Fibroblast of lung (primary cell): ENCODE results near the gene ATP11A. TPM values are rescaled to one million over a fixed set of nuclear protein-coding genes. Genes with fewer than 3 reads are reported as not detected.

Experiments
- DNase-seq, 2 donors: peaks; one replicate each; pipeline versions ENCODE4 v3.0.0 to v3.0.0-alpha.2; 2010; ENCODE audit warnings: low read depth in 2 of 2
- H2AFZ ChIP-seq: 2 replicates; pipeline ENCODE4 v1.5.1; 2012; ENCODE audit warnings: low read length, control low read depth, inconsistent platforms
- H3K27ac ChIP-seq: 2 replicates; pipeline ENCODE4 v1.5.1; 2011; ENCODE audit warnings: low read length, control low read depth; ENCODE audit not compliant: insufficient read depth
- H3K27me3 ChIP-seq: 2 replicates; pipeline ENCODE4 v1.5.1; 2011; ENCODE audit warnings: mild to moderate bottlenecking, low read length; ENCODE audit not compliant: control insufficient read depth, insufficient read depth
- H3K36me3 ChIP-seq: 2 replicates; pipeline ENCODE4 v1.5.1; 2011; ENCODE audit warnings: low read length; ENCODE audit not compliant: control insufficient read depth, insufficient read depth
- H3K4me1 ChIP-seq: 2 replicates; pipeline ENCODE4 v1.5.1; 2011; ENCODE audit warnings: low read length; ENCODE audit not compliant: control insufficient read depth, insufficient read depth; ENCODE audit errors: extremely low read depth
- H3K4me2 ChIP-seq: 2 replicates; pipeline ENCODE4 v1.5.1; 2011; ENCODE audit warnings: low read length, control low read depth; ENCODE audit not compliant: insufficient read depth; ENCODE audit errors: extremely low read depth
- H3K4me3 ChIP-seq, 4 experiments: fragments of 200-600 bp in 1 of 4; sonication (generic) in 1 of 4; replicated peaks in 1 of 4; 2 replicates each; pipeline ENCODE4 v1.5.1; 2011 to 2016; ENCODE audit warnings: low read length in 4 of 4, low read depth in 3 of 4, mild to moderate bottlenecking in 3 of 4, control low read depth in 2 of 4, inconsistent platforms in 1 of 4, mixed read lengths in 1 of 4; ENCODE audit not compliant: insufficient read depth in 1 of 4; ENCODE audit errors: control extremely low read depth in 1 of 4
- H3K79me2 ChIP-seq: 2 replicates; pipeline ENCODE4 v1.5.1; 2012; ENCODE audit warnings: mild to moderate bottlenecking, low read length, inconsistent platforms; ENCODE audit not compliant: control insufficient read depth, insufficient read depth
- H3K9ac ChIP-seq: 2 replicates; pipeline ENCODE4 v1.5.1; 2011; ENCODE audit warnings: mild to moderate bottlenecking, low read length, control low read depth; ENCODE audit not compliant: insufficient read depth
- H3K9me3 ChIP-seq: 2 replicates; pipeline ENCODE4 v1.5.1; 2012; ENCODE audit warnings: low read depth, low read length; ENCODE audit not compliant: control insufficient read depth, insufficient read depth
- H4K20me1 ChIP-seq: 2 replicates; pipeline ENCODE4 v1.5.1; 2011; ENCODE audit warnings: low read length; ENCODE audit not compliant: control insufficient read depth, insufficient read depth; ENCODE audit errors: extremely low read depth
- EZH2 ChIP-seq: IDR thresholded peaks from 2 replicates; pipeline ENCODE4 v1.5.1; 2012; ENCODE audit warnings: low read length, control low read depth, mild to moderate bottlenecking; ENCODE audit errors: missing control alignments
- polyA plus RNA-seq, 2 donors: library from polyadenylated mRNA; depleted of rRNA in 1 of 2; stranded (reverse) in 1 of 2; unstranded in 1 of 2; fragments of >200 nt; gene quantifications; 2 replicates each; pipeline ENCODE4 v1.2.1, GENCODE V29; 2011 to 2012; ENCODE audit warnings: missing spikeins in 1 of 2
- total RNA-seq: library from RNA; depleted of rRNA; stranded (reverse); fragments of >200 nt; gene quantifications from 2 replicates; pipeline ENCODE4 v1.2.1, GENCODE V29; 2014
- TF ChIP-seq, protein P1 (sequence below), 2 donors: IDR thresholded peaks in 1 of 2; conservative IDR thresholded peaks in 1 of 2; 1 replicate in 1 of 2; 2 replicates in 1 of 2; pipeline ENCODE4 v1.5.1; 2011 to 2012; ENCODE audit warnings: low read length in 2 of 2, control low read depth in 1 of 2, inconsistent platforms in 1 of 2, low read depth in 1 of 2, mild to moderate bottlenecking in 1 of 2

Gene ATP11A
- total and polyA plus RNA-seq, 2 donors (not counting 1 experiment from before 2014, with no cell fraction given), result 2.3 to 7.8 TPM

DNA sequence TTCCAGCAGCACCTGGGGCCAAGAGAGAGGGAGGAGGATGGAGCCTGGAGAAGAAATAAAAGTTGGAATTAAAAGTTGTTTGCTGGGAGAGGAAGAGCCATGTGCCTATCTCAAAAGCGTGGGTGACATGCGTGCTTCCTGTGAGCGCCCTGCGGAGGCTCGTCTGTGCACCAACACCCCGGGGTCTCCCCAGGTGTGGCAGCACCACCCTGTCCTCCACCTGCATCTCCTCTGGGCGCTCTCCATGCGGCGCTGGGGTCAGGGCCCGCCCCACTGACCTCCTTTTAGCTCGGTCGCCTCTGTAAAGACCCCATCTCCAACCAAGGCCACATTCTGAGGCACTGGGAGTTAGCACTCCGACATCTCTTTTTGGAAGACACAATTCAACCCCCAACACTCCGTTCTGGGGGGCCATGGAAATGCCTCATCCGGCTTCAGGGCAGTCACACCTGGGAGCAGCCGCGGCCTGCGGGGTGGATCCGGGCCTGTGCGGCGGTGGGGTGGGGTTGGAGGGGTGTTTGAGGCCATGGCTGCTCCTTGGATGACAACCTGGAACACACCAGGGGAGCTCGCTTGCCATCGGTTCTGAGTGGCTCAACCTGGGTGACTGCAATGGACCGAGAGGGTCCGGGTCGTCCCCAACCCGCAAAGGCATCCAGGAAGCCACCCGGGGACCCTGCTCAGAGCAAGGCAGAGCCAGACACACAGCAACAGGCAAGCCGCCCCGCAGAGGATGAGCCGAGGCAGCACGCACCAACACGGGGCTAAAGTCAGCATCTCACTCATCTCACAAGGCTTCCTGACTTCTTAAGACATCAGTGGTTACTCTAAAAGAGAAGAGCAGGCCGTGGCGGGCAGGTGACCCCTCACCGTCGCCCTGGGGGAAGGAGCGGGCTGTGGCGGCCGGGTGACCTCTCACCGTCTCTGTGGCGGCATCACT, 199.8 kb downstream of the ATP11A start:
- Histone ChIP-seq H3K9ac (no peak overlapping the region), H3K4me3 (no peak overlapping the region), H4K20me1 (no peaks in the 10 kb centered on the region), H3K36me3 (no peaks in the 10 kb centered on the region), H3K4me1 (no peaks in the 10 kb centered on the region), H2AFZ (no peak overlapping the region), H3K4me2 (no peak overlapping the region), H3K27me3 (peaks cover 16% of the 10 kb centered on the region), H3K27ac (no peak overlapping the region), H3K79me2 (no peaks in the 10 kb centered on the region), H3K9me3 (no peaks in the 10 kb centered on the region)
- DNase-seq, result no peak
- no peak for TF ChIP-seq EZH2
- TF ChIP-seq, protein P1, sequence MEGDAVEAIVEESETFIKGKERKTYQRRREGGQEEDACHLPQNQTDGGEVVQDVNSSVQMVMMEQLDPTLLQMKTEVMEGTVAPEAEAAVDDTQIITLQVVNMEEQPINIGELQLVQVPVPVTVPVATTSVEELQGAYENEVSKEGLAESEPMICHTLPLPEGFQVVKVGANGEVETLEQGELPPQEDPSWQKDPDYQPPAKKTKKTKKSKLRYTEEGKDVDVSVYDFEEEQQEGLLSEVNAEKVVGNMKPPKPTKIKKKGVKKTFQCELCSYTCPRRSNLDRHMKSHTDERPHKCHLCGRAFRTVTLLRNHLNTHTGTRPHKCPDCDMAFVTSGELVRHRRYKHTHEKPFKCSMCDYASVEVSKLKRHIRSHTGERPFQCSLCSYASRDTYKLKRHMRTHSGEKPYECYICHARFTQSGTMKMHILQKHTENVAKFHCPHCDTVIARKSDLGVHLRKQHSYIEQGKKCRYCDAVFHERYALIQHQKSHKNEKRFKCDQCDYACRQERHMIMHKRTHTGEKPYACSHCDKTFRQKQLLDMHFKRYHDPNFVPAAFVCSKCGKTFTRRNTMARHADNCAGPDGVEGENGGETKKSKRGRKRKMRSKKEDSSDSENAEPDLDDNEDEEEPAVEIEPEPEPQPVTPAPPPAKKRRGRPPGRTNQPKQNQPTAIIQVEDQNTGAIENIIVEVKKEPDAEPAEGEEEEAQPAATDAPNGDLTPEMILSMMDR (conservative IDR thresholded peaks at IDR 0.05 in 1 of 2, IDR thresholded peaks at IDR 0.05 in 1 of 2; ENCODE audit: low read depth in 1 of 2, low read length in 2 of 2), result no peak

DNA sequence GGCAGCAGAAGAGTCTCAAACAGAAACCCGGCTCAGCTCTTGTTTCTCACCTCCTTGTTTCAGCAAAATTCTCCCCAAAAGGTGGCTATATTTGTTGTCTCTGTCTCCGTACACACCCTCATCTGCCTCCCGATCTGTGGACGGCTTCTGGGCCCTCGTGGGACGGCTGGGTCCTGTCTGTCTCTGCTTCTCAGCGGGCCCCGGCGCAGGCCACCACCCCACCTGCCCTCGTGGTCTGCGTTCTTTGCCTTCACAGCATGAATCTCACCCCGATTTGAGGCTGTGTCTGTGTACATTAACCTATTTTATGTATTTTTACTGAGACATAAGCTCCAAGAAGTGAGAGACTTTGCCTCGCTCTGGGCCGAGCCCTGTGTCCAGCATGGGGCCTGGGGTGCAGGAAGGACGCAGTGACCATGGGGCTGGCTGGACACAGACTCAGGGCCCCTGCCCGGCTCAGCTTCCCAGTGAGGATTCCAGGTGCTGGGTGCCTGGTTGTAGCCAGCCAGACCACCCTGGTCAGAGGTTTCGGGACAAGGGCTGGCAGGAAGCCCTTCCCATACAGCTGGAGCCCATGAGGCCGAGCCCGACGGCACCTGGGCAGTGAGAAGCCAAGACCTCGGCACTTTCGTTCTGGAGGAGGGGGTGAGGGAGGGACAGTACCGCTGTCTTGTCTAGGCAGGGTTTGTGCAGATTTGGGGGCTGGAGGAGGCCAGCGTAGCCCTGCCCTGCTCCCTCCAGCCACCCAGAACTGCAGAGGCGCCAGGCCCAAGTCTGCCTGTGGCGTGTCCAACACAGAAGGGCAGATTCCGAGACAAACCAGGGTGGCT, 200.7 kb downstream of the ATP11A start:
- Histone ChIP-seq H4K20me1 (no peaks in the 10 kb centered on the region), H3K9ac (no peak overlapping the region), H2AFZ (no peak overlapping the region), H3K4me1 (no peaks in the 10 kb centered on the region), H3K36me3 (no peaks in the 10 kb centered on the region), H3K79me2 (no peaks in the 10 kb centered on the region), H3K27me3 (peaks cover 25% of the 10 kb centered on the region), H3K9me3 (no peaks in the 10 kb centered on the region), H3K4me2 (no peak overlapping the region), H3K4me3 (no peak overlapping the region), H3K27ac (no peak overlapping the region)
- TF ChIP-seq EZH2, result no peak
- TF ChIP-seq, protein P1 (conservative IDR thresholded peaks at IDR 0.05 in 1 of 2, IDR thresholded peaks at IDR 0.05 in 1 of 2; ENCODE audit: low read depth in 1 of 2, low read length in 2 of 2), result no peak
- DNase-seq, result no peak
